H1 (cell line): Measurements from ENCODE around the gene WDFY4. TPM values are rescaled to one million over a fixed set of nuclear protein-coding genes. Genes with fewer than 3 reads are reported as not detected.
A peak's percentile ranks its signal among the peaks of the same experiment; 100 is the strongest.

ENCODE experiments used
- CTCF ChIA-PET: fragments of 300-600 bp; sonication (Branson Sonifier 250); formaldehyde crosslinking; loops from one replicate; lab custom pipeline; 2021; ENCODE audit not compliant: partially characterized antibody; lab: Charles Lee
- POLR2A ChIA-PET: fragments of 300-600 bp; sonication (Branson Sonifier 250); formaldehyde crosslinking; loops from one replicate; lab custom pipeline; 2021; ENCODE audit warnings: inconsistent platforms; ENCODE audit not compliant: partially characterized antibody; lab: Charles Lee
- DNase-seq, 2 experiments: peaks; one replicate each; pipeline versions ENCODE4 v3.0.0 to v3.0.0-alpha.2; 2010 to 2022; ENCODE audit warnings: low spot score in 2 of 2, low read depth in 1 of 2, mixed read lengths in 1 of 2
- FAIRE-seq: peaks from 2 replicates; lab custom pipeline; 2011; peaks lifted over from hg19 to GRCh38; lab: Jason Lieb, UNC
- H2AFZ ChIP-seq: 2 replicates; pipeline ENCODE4 v1.8.1; 2012; ENCODE audit warnings: low read length, inconsistent platforms
- H2AK5ac ChIP-seq: 2 replicates; pipeline ENCODE4 v1.6.1; 2013; ENCODE audit warnings: low read depth, low read length
- H2BK120ac ChIP-seq: replicated peaks from 2 replicates; pipeline ENCODE3; 2013; ENCODE audit warnings: low read depth, low read length, inconsistent platforms
- H2BK12ac ChIP-seq: 2 replicates; pipeline ENCODE4 v1.6.1; 2013; ENCODE audit warnings: low read depth, low read length
- H2BK15ac ChIP-seq: 2 replicates; pipeline ENCODE4 v1.6.1; 2013; ENCODE audit warnings: low read length
- H2BK20ac ChIP-seq: 2 replicates; pipeline ENCODE4 v1.6.1; 2013; ENCODE audit warnings: low read length
- H2BK5ac ChIP-seq: 2 replicates; pipeline ENCODE4 v1.6.1; 2013; ENCODE audit warnings: low read depth, low read length
- H3K14ac ChIP-seq: 2 replicates; pipeline ENCODE4 v1.6.1; 2013; ENCODE audit warnings: inconsistent platforms; ENCODE audit not compliant: insufficient read length
- H3K18ac ChIP-seq: 2 replicates; pipeline ENCODE4 v1.6.1; 2013; ENCODE audit warnings: low read length; ENCODE audit errors: extremely low read depth
- H3K23ac ChIP-seq: 2 replicates; pipeline ENCODE4 v1.6.1; 2013; ENCODE audit warnings: inconsistent platforms; ENCODE audit not compliant: insufficient read length
- H3K23me2 ChIP-seq: 2 replicates; pipeline ENCODE4 v1.6.1; 2013; ENCODE audit warnings: low read depth, low read length
- H3K27ac ChIP-seq: 2 replicates; pipeline ENCODE4 v1.6.1; 2011; ENCODE audit warnings: low read depth, low read length, inconsistent platforms
- H3K27me3 ChIP-seq, 4 experiments: replicated peaks in 1 of 4; 1 replicate in 1 of 4; 2 replicates in 3 of 4; pipeline versions ENCODE4 v1.6.1 to v1.8.1; 2011 to 2013; ENCODE audit warnings: low read length in 3 of 4, mild to moderate bottlenecking in 3 of 4, inconsistent platforms in 2 of 4, mixed read lengths in 2 of 4, moderate library complexity in 1 of 4; ENCODE audit not compliant: control insufficient read depth in 3 of 4, insufficient read depth in 3 of 4; ENCODE audit errors: extremely low read depth in 1 of 4
- H3K36me3 ChIP-seq, 4 experiments: 2 replicates each; pipeline versions ENCODE4 v1.6.1 to v1.8.1; 2011 to 2013; ENCODE audit warnings: mild to moderate bottlenecking in 4 of 4, low read length in 3 of 4, moderate library complexity in 2 of 4, control low read depth in 1 of 4, inconsistent platforms in 1 of 4; ENCODE audit not compliant: insufficient read depth in 4 of 4, control insufficient read depth in 2 of 4
- H3K4ac ChIP-seq: replicated peaks from 2 replicates; pipeline ENCODE3; 2013; ENCODE audit warnings: low read length, low read depth, mixed read lengths, inconsistent platforms; ENCODE audit not compliant: insufficient read length
- H3K4me1 ChIP-seq, 4 experiments: replicated peaks in 1 of 4; 1 replicate in 1 of 4; 2 replicates in 3 of 4; pipeline versions ENCODE4 v1.6.1 to v1.8.1; 2011 to 2013; ENCODE audit warnings: low read length in 3 of 4, inconsistent platforms in 2 of 4, mixed read lengths in 1 of 4; ENCODE audit not compliant: insufficient read depth in 4 of 4, control insufficient read depth in 3 of 4
- H3K4me2 ChIP-seq, 2 experiments: 2 replicates each; pipeline versions ENCODE4 v1.6.1 to v1.8.1; 2011 to 2013; ENCODE audit warnings: low read depth in 2 of 2, low read length in 2 of 2, control low read depth in 1 of 2, inconsistent platforms in 1 of 2, mild to moderate bottlenecking in 1 of 2; ENCODE audit not compliant: insufficient read depth in 1 of 2
- H3K4me3 ChIP-seq, 4 experiments: fragments of 200-600, 300-600 bp in 1 of 4; sonication (generic), shearing (Covaris generic), sonication (Bioruptor Twin) in 1 of 4; 2 replicates each; pipeline versions ENCODE4 v1.5.1 to v1.8.1; 2011 to 2016; ENCODE audit warnings: low read length in 4 of 4, low read depth in 3 of 4, control low read depth in 2 of 4, inconsistent platforms in 2 of 4, mild to moderate bottlenecking in 2 of 4, mixed read lengths in 1 of 4, moderate library complexity in 1 of 4; ENCODE audit not compliant: insufficient read depth in 2 of 4; ENCODE audit errors: extremely low read depth in 1 of 4
- H3K56ac ChIP-seq: replicated peaks from 2 replicates; pipeline ENCODE3; 2013; ENCODE audit warnings: low read depth, mild to moderate bottlenecking, mixed read lengths, low read length, inconsistent platforms; ENCODE audit not compliant: insufficient read length
- H3K79me1 ChIP-seq: 2 replicates; pipeline ENCODE4 v1.6.1; 2013; ENCODE audit warnings: low read depth, low read length, control low read depth
- H3K79me2 ChIP-seq, 2 experiments: 2 replicates each; pipeline versions ENCODE4 v1.6.1 to v1.8.1; 2012 to 2013; ENCODE audit warnings: low read length in 2 of 2, mild to moderate bottlenecking in 2 of 2, inconsistent platforms in 1 of 2; ENCODE audit not compliant: insufficient read depth in 2 of 2, control insufficient read depth in 1 of 2
- H3K9ac ChIP-seq, 4 experiments: replicated peaks in 1 of 4; 1 replicate in 1 of 4; 2 replicates in 3 of 4; pipeline versions ENCODE4 v1.6.1 to v1.8.1; 2011 to 2013; ENCODE audit warnings: low read depth in 3 of 4, low read length in 3 of 4, control low read depth in 2 of 4, mild to moderate bottlenecking in 2 of 4, moderate library complexity in 2 of 4, inconsistent platforms in 1 of 4; ENCODE audit errors: extremely low read depth in 1 of 4
- H3K9me3 ChIP-seq, 2 experiments: 2 replicates each; pipeline versions ENCODE4 v1.6.1 to v1.8.1; 2012 to 2013; ENCODE audit warnings: mild to moderate bottlenecking in 2 of 2, moderate library complexity in 2 of 2, control low read depth in 1 of 2, inconsistent platforms in 1 of 2, low read depth in 1 of 2, low read length in 1 of 2, mixed read lengths in 1 of 2; ENCODE audit not compliant: insufficient read depth in 2 of 2
- H4K20me1 ChIP-seq, 2 experiments: replicated peaks in 1 of 2; 2 replicates each; pipeline versions ENCODE3 to v1.8.1; 2011 to 2013; ENCODE audit warnings: inconsistent platforms in 2 of 2, low read length in 2 of 2, mild to moderate bottlenecking in 1 of 2; ENCODE audit not compliant: insufficient read depth in 2 of 2, control insufficient read depth in 1 of 2
- H4K5ac ChIP-seq: 2 replicates; pipeline ENCODE4 v1.6.1; 2013; ENCODE audit warnings: low read length, low read depth, mixed read lengths, inconsistent platforms; ENCODE audit not compliant: insufficient read length
- H4K8ac ChIP-seq: 2 replicates; pipeline ENCODE4 v1.8.0; 2013; ENCODE audit warnings: mild to moderate bottlenecking, moderate library complexity, low read length, inconsistent platforms; ENCODE audit not compliant: insufficient read depth; ENCODE audit errors: extremely low read depth
- H4K91ac ChIP-seq: replicated peaks from 2 replicates; pipeline ENCODE3; 2013; ENCODE audit warnings: low read length, mixed read lengths, inconsistent platforms; ENCODE audit not compliant: insufficient read length
- BCL11A ChIP-seq, 2 experiments: IDR thresholded peaks; one replicate each; pipeline ENCODE4 v1.6.1; 2011; ENCODE audit warnings: low read depth in 2 of 2, low read length in 2 of 2, mild to moderate bottlenecking in 2 of 2
- CHD1 ChIP-seq: IDR thresholded peaks from 2 replicates; pipeline ENCODE4 v1.6.1; 2012; ENCODE audit warnings: low read depth, low read length, improper control_type of control experiment
- EP300 ChIP-seq, 2 experiments: IDR thresholded peaks; 1 replicate in 1 of 2; 2 replicates in 1 of 2; pipeline ENCODE4 v1.6.1; 2011 to 2012; ENCODE audit warnings: low read depth in 2 of 2, low read length in 2 of 2, mild to moderate bottlenecking in 2 of 2, borderline replicate concordance in 1 of 2, inconsistent platforms in 1 of 2, moderate library complexity in 1 of 2
- EZH2 ChIP-seq: fragments of 200-600 bp; sonication (generic); IDR thresholded peaks from 2 replicates; pipeline ENCODE4 v1.7.1; 2012; ENCODE audit warnings: low read depth, mild to moderate bottlenecking, moderate library complexity, low read length, inconsistent platforms; ENCODE audit not compliant: severe bottlenecking
- FOSL1 ChIP-seq: IDR thresholded peaks from 2 replicates; pipeline ENCODE4 v1.6.1; 2011; ENCODE audit warnings: mild to moderate bottlenecking, low read depth, low read length, moderate library complexity; ENCODE audit not compliant: insufficient read depth
- GTF2F1 ChIP-seq: IDR thresholded peaks from 2 replicates; pipeline ENCODE4 v1.6.1; 2012; ENCODE audit warnings: low read depth, low read length, improper control_type of control experiment, borderline replicate concordance
- HDAC6 ChIP-seq: IDR thresholded peaks from one replicate; pipeline ENCODE4 v1.7.1; 2012; ENCODE audit warnings: low read depth, mild to moderate bottlenecking, inconsistent platforms, low read length, moderate library complexity
- KDM4A ChIP-seq: IDR thresholded peaks from one replicate; pipeline ENCODE4 v1.7.1; 2012; ENCODE audit warnings: low read depth, mild to moderate bottlenecking, moderate library complexity, low read length, inconsistent platforms; ENCODE audit not compliant: severe bottlenecking
- KDM5A ChIP-seq: fragments of 200-600 bp; IDR thresholded peaks from 2 replicates; pipeline ENCODE4 v1.7.1; 2012; ENCODE audit warnings: mild to moderate bottlenecking, low read length, inconsistent platforms, mixed read lengths
- NANOG ChIP-seq: IDR thresholded peaks from 2 replicates; pipeline ENCODE4 v1.6.1; 2011; ENCODE audit warnings: low read length, low read depth, mild to moderate bottlenecking, inconsistent platforms; ENCODE audit not compliant: insufficient read depth, poor library complexity, severe bottlenecking
- POU5F1 ChIP-seq: IDR thresholded peaks from 2 replicates; pipeline ENCODE4 v1.6.1; 2011; ENCODE audit warnings: low read depth, mild to moderate bottlenecking, low read length, moderate library complexity
- RBBP5 ChIP-seq: IDR thresholded peaks from 2 replicates; pipeline ENCODE4 v1.7.1; 2012; ENCODE audit warnings: low read depth, mild to moderate bottlenecking, inconsistent platforms, low read length, moderate library complexity, borderline replicate concordance
- TAF1 ChIP-seq: IDR thresholded peaks from 2 replicates; pipeline ENCODE4 v1.6.1; 2011; ENCODE audit warnings: mild to moderate bottlenecking, low read depth, low read length
- TEAD4 ChIP-seq: IDR thresholded peaks from 2 replicates; pipeline ENCODE4 v1.6.1; 2012; ENCODE audit warnings: low read depth, low read length, inconsistent platforms, mixed read lengths
- WGBS, 2 experiments: shearing (Covaris generic) in 1 of 2; methylation state at CpG; one replicate each; pipeline versions ENCODE4 v1.1.6 to v1.1.7; 2013 to 2015; ENCODE audit warnings: low lambda C conversion rate in 2 of 2, mixed read lengths in 2 of 2, inconsistent platforms in 1 of 2, low coverage in 1 of 2, missing lambda C conversion rate in 1 of 2; ENCODE audit not compliant: insufficient replicate concordance in 2 of 2, insufficient coverage in 1 of 2, insufficient read length in 1 of 2; ENCODE audit errors: extremely low coverage in 1 of 2, missing lambda C conversion rate in 1 of 2; 5-methylcytosine and 5-hydroxymethylcytosine counted together
- polyA plus RNA-seq, 7 experiments: library from polyadenylated mRNA; depleted of rRNA in 3 of 7; stranded (reverse) in 5 of 7; unstranded in 2 of 7; fragments of >200 nt in 5 of 7; fragments of 200-250 nt in 2 of 7; gene quantifications; 1 replicate in 5 of 7; 2 replicates in 1 of 7; 4 replicates in 1 of 7; pipeline versions ENCODE4 v1.2.1 to v1.2.3, GENCODE V29; 2011 to 2013; ENCODE audit warnings: missing spikeins in 2 of 7, mixed read lengths in 2 of 7
- total RNA-seq: library from RNA; stranded (reverse); fragmentation: NEBNext Ultra II Directional; extraction: Animal tissue kit (Norgen Biotek cat#: 25700); gene quantifications from 2 replicates; pipeline ENCODE4 v1.2.1, GENCODE V29; 2021

The WDFY4 gene
- total and polyA plus RNA-seq, 2 of the 8 experiments (the other 6 are each of a cell fraction or from before 2014, with no cell fraction given) = not detected

GRCh38 chr10:48704156-48704555, 19.5 kb downstream of the WDFY4 start:
- Histone ChIP-seq H3K79me1 (no peaks in the 10 kb centered on the region), H3K18ac (no peak overlapping the region), H4K5ac (no peak overlapping the region), H2BK15ac (no peak overlapping the region), H3K9ac (no peak overlapping the region), H3K27me3 (no peaks in the 10 kb centered on the region; a peak in 1 of 7 replicates), H2AFZ (no peak overlapping the region), H4K20me1 (no peaks in the 10 kb centered on the region), H3K4me3 (no peak overlapping the region), H3K9me3 (no peaks in the 10 kb centered on the region), H2BK20ac (no peak overlapping the region), H3K23me2 (no peaks in the 10 kb centered on the region), H2BK5ac (no peak overlapping the region), H2BK12ac (no peak overlapping the region), H3K4me2 (no peak overlapping the region), H3K27ac (no peak overlapping the region), H3K36me3 (no peaks in the 10 kb centered on the region), H4K8ac (peak overlapping the region; percentile 74; the same call in 1 of the 2 replicates), H4K91ac (no peak overlapping the region), H2BK120ac (no peak overlapping the region), H3K56ac (no peak overlapping the region), H3K4me1 (no peaks in the 10 kb centered on the region), H2AK5ac (no peak overlapping the region), H3K79me2 (no peaks in the 10 kb centered on the region), H3K23ac (no peak overlapping the region), H3K14ac (no peak overlapping the region), H3K4ac (no peak overlapping the region)
- FAIRE-seq (no peak), DNase-seq (no peak)
- ChIA-PET CTCF (interaction anchor here (1.3 to 2.9 kb wide), 4 partner anchors 10 to 48 kb away, joined by 3 to 15 read pairs (median 4); no protein-coding TSS in a partner anchor), POLR2A (no interaction called here)
- 82% methylated on average over 5 of the region's 5 CpGs; no CpG with 5 or more reads in 1 of the 2 experiments for WGBS, 2 experiments
- TF ChIP-seq FOSL1 (no peak), RBBP5 (no peak), TAF1 (no peak), HDAC6 (no peak), EZH2 (no peak), TEAD4 (no peak), KDM5A (no peak), GTF2F1 (no peak), CHD1 (no peak), EP300 (IDR thresholded peaks at IDR 0.05; ENCODE audit: borderline replicate concordance in 1 of 2, low read depth in 2 of 2, low read length in 2 of 2) (no peak), BCL11A (IDR thresholded peaks at IDR 0.05; ENCODE audit: low read depth in 2 of 2, low read length in 2 of 2) (no peak), NANOG (no peak), KDM4A (no peak), POU5F1 (no peak)
